GM18867 (cell line): ENCODE measurements around the gene TPD52L2.

ENCODE experiments used
- ATAC-seq: cut with Tn5 transposase; IDR thresholded peaks from one replicate; pipeline ENCODE4 v1.9.1; 2021; ENCODE audit warnings: mild to moderate bottlenecking, moderate library complexity; ENCODE audit not compliant: unreplicated experiment

TPD52L2 gene

DNA sequence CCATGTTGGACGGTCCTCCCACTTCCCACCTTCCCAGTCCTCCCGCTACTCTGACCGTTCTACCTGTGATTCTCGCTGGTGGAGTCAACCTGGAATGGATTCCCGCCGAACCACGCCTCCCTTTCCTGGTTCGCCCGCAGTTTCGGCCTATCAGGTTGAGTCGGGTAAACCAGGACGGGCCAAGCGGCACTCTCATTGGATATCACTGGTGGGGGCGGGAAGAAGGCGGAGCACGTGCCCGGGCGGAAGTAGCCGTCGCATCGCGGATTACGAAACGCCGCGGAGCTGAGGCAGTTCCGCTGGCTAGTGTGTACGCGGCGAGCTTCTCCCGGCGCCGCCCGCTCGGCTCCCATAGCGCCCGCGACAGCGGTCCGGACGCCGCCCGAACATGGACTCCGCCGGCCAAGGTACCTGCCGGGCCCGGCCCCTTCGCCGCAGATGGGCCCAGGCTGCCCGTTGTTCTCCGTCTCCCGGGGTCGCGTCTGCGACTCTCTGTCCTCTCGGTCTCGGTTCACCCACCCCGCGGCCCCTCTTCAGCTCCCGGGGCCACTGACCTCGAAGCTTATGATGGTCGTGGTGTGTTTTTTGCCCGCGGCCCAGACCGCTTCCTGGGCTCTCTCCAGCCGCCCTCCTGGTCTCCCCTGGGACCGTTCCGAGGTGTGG, at the start of gene TPD52L2:
TSS of gene TPD52L2 (plus strand) at position 293 of the 663 bp plus-strand sequence. CDS start at position 389, 96 bp downstream.
- peak; percentile 73 for ATAC-seq

DNA sequence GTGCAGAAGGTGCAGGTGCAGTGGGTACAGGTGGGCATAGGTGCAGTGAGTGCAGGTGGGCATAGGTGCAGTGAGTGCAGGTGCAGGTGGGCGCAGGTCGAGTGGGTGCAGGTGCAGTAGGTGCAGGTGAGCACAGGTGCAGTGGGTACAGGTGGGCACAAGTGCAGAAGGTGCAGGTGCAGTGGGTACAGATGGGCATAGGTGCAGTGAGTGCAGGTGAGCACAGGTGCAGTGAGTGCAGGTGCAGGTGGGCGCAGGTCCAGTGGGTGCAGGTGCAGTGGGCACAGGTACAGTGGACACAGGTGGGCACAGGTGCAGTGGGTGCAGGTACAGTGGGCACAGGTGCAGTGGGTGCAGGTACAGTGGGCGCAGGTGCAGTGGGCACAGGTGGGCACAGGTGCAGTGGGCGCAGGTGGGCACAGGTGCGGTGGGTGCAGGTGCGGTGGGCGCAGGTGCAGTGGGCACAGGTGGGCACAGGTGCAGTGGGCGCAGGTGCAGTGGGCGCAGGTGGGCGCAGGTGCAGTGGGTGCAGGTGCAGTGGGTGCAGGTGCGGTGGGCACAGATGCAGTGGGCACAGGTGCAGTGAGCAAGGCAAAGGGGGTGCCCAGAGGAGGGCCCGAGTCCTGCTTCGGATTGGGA, 49.3 kb upstream of the TPD52L2 start:
- no peak for ATAC-seq

DNA sequence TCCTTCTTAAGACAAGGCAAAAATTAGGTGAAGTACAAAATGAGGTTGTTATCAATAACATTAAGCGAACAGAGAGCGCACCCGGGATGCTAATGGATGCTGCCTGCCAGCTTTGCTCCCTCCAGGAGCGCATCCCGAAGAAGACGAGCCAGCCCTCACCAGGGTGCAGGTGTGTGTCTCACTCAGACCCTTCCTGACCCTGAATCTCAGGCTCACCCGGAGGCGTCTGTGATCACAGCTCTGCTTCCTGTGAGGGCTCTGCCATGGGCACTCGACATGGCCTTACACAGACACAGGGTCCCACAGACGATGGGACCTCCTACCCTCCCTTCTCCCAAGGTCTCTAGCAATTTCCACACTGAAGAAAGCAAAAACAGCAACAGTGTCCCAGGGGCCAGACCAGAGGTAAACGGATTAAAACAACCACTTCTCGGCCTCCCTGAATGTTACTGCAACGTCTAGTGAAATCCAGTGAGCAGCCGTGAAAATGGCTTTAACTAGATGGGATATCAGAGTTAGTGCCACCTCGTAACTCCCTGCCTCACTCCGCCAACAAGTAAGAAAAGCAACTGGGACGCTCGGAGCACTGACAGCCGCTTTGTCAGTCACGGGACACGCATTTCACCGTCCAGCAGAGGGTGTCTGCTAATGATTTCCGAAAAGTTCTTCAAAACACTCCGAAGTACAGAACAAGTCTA, 45.7 kb upstream of the TPD52L2 start:
- ATAC-seq, result no peak

DNA sequence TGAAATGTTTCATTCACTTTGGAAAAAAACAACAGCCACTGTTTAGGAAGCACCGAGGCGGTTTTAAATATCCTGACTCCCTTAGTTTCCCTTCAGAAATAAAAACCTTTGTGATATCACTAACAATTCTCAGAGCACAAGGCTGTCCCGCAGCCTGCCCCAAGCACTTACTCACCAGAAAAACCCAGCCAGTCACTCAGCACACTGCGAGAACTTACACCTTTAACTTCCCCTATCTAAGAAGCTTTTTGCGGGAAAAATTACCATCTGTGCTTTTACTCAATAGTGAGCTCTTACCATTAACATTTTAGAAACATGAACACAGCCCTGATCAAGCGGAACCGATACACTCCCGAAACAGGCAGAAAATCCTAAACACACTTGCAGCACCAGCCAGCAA, 43.3 kb upstream of the TPD52L2 start:
- no peak for ATAC-seq

- no peak for ATAC-seq
These were observed 42.8 kb upstream of the TPD52L2 start for GRCh38 chr20:63822276-63822696.

DNA sequence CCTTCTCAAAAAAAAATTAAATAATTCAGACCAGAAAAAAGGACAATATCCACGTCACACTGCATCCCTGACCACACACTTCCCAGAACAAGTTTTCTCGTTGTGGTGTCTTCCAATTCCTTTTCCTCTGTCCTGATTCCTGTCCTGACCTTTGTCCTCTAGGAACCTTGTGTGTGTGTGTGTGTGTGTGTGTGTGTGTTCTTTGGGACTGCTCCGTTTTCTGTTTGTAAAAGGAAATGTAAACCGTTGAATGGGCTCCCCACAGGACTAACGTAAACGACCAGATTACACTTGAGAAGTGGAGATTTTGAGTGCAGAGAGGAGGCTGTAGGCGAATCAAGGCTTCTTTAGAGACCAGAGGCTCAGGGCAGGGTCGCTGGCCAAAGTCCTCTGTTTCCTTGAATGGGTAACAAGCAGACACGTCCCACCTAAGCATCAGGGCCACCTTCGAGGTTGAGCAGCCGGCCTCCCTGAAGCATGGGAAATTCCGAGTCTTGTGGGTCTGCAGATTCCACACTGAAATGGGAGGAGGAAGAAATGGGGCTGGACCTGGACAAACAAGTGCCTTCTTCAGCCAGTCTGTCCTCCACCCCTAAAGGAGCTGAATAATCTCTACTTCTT, 41.3 kb upstream of the TPD52L2 start:
- ATAC-seq, result no peak

- no peak for ATAC-seq
These were observed 39.5 kb upstream of the TPD52L2 start for GRCh38 chr20:63825331-63826118.

- ATAC-seq, result no peak
These were observed 38.3 kb upstream of the TPD52L2 start for GRCh38 chr20:63826753-63827152.

GRCh38 chr20:63828124-63828523, 36.9 kb upstream of the TPD52L2 start:
- no peak for ATAC-seq

DNA sequence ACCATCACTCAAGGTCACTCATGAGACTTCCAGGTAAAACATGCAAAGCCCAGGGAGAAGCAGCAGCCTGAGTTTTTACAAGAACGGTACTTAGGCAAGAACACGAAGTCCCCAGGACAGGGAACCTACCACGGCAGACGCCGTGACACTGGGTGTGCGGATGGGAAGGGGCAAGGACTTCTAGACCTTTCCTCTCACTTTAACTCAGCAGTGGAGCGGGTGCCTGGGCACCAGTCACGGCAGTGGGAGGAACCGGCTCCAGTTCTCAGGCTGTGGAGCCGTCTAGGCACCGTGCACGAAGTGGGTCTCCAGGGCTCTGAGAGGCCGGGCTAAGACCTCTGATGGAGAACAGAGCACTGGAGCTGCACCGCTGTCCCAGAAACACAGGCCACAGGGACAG, 36.5 kb upstream of the TPD52L2 start:
- no peak for ATAC-seq

GRCh38 chr20:63828951-63829350, 36.1 kb upstream of the TPD52L2 start:
- ATAC-seq, result no peak

- no peak for ATAC-seq
These were observed 35.5 kb upstream of the TPD52L2 start for GRCh38 chr20:63829603-63829944.

- no peak for ATAC-seq
These were observed 34.9 kb upstream of the TPD52L2 start for GRCh38 chr20:63829945-63830835.

GRCh38 chr20:63830841-63831588, 34.1 kb upstream of the TPD52L2 start, which contains the start of gene ZBTB46:
Gene ZBTB46, minus strand, starts transcription at chr20:63831264. Its CDS starts 40,507 bp downstream, at chr20:63790757.
- ATAC-seq, result peak; percentile 55

GRCh38 chr20:63831646-63831992, 33.5 kb upstream of the TPD52L2 start:
- ATAC-seq, result peak; percentile 4

- ATAC-seq, result no peak
These were observed 32.9 kb upstream of the TPD52L2 start for GRCh38 chr20:63831993-63832686.

- ATAC-seq, result no peak
These were observed 31.1 kb upstream of the TPD52L2 start for GRCh38 chr20:63833776-63834490.

DNA sequence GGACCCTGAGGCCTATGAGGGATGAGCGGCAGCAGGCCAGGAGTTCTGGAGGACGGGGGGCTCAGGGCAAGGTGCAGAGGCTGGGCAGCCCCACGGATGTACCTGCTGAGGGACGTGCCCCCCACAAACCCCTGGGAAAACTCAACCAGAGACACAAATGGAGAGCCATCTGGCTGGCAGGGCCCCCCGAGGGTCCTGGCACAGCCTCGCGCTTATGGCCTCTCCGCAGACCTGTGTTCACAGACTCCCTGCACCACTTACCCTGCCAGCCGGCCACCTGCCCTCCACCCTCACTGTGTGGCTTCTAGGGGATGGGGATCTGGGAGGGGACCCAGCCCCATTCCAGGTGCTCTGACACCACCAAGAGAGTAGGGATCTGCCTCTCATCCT, 30.6 kb upstream of the TPD52L2 start:
- no peak for ATAC-seq
